Liver (tissue), 9 donors: Measurements from ENCODE around the gene CR1. TPM values are rescaled to one million over a fixed set of nuclear protein-coding genes. Genes with fewer than 3 reads are reported as not detected.

Experiments
- DNase-seq: peaks from one replicate; pipeline ENCODE4 v3.0.0-alpha.2; 2017; ENCODE audit warnings: low spot score
- H3K27ac ChIP-seq, 2 donors: one replicate each; pipeline ENCODE4 v1.7.0; 2013; ENCODE audit warnings: inconsistent platforms in 2 of 2, low read length in 2 of 2, control low read depth in 1 of 2, low read depth in 1 of 2, mild to moderate bottlenecking in 1 of 2
- H3K27me3 ChIP-seq, 4 donors: one replicate each; pipeline versions ENCODE4 v1.6.1 to v1.7.0; 2013; ENCODE audit warnings: low read length in 3 of 4, inconsistent platforms in 1 of 4, mild to moderate bottlenecking in 1 of 4, moderate library complexity in 1 of 4; ENCODE audit not compliant: control insufficient read depth in 4 of 4, insufficient read depth in 4 of 4
- H3K36me3 ChIP-seq, 4 donors: one replicate each; pipeline versions ENCODE4 v1.6.1 to v1.7.0; 2013; ENCODE audit warnings: low read length in 3 of 4, mild to moderate bottlenecking in 3 of 4, low read depth in 1 of 4, moderate library complexity in 1 of 4; ENCODE audit not compliant: control insufficient read depth in 4 of 4, insufficient read depth in 3 of 4
- H3K4me1 ChIP-seq, 4 donors: one replicate each; pipeline versions ENCODE4 v1.6.1 to v1.7.0; 2013; ENCODE audit warnings: low read length in 3 of 4, mild to moderate bottlenecking in 3 of 4, moderate library complexity in 1 of 4; ENCODE audit not compliant: control insufficient read depth in 4 of 4, insufficient read depth in 4 of 4
- H3K4me3 ChIP-seq, 3 donors: one replicate each; pipeline versions ENCODE4 v1.6.1 to v1.7.0; 2013; ENCODE audit warnings: low read length in 3 of 3, control low read depth in 1 of 3, low read depth in 1 of 3, mild to moderate bottlenecking in 1 of 3
- H3K9ac ChIP-seq, 2 donors: one replicate each; pipeline ENCODE4 v1.7.0; 2013; ENCODE audit warnings: low read length in 2 of 2, mild to moderate bottlenecking in 2 of 2, moderate library complexity in 2 of 2, control low read depth in 1 of 2, low read depth in 1 of 2
- H3K9me3 ChIP-seq, 4 donors: one replicate each; pipeline versions ENCODE4 v1.6.1 to v1.7.0; 2013; ENCODE audit warnings: low read length in 3 of 4; ENCODE audit not compliant: control insufficient read depth in 4 of 4
- ATF3 ChIP-seq: IDR thresholded peaks from 2 replicates; pipeline ENCODE4 v1.6.1; 2016; ENCODE audit warnings: antibody characterized with exemption
- EGR1 ChIP-seq, 2 donors: IDR thresholded peaks; 2 replicates each; pipeline ENCODE4 v1.6.1; 2016 to 2018; ENCODE audit warnings: antibody characterized with exemption in 2 of 2, low read depth in 2 of 2
- FOXA1 ChIP-seq: IDR thresholded peaks from 2 replicates; pipeline ENCODE4 v1.6.1; 2016; ENCODE audit warnings: antibody characterized with exemption
- FOXA2 ChIP-seq: IDR thresholded peaks from 2 replicates; pipeline ENCODE4 v1.6.1; 2016; ENCODE audit warnings: antibody characterized with exemption
- GABPA ChIP-seq, 2 donors: IDR thresholded peaks in 1 of 2; conservative IDR thresholded peaks in 1 of 2; 2 replicates each; pipeline ENCODE4 v1.6.1; 2016; ENCODE audit warnings: antibody characterized with exemption in 2 of 2, mild to moderate bottlenecking in 1 of 2, moderate library complexity in 1 of 2
- HNF4A ChIP-seq, 2 donors: conservative IDR thresholded peaks; 2 replicates each; pipeline ENCODE4 v1.6.1; 2016; ENCODE audit warnings: antibody characterized with exemption in 2 of 2, mild to moderate bottlenecking in 2 of 2
- HNF4G ChIP-seq: IDR thresholded peaks from 2 replicates; pipeline ENCODE4 v1.6.1; 2016; ENCODE audit warnings: antibody characterized with exemption
- JUND ChIP-seq, 2 donors: IDR thresholded peaks; 2 replicates each; pipeline ENCODE4 v1.6.1; 2016; ENCODE audit warnings: antibody characterized with exemption in 2 of 2
- MAX ChIP-seq: IDR thresholded peaks from 2 replicates; pipeline ENCODE4 v1.6.1; 2016; ENCODE audit warnings: antibody characterized with exemption
- NR2F2 ChIP-seq: IDR thresholded peaks from 2 replicates; pipeline ENCODE4 v1.6.1; 2016; ENCODE audit warnings: antibody characterized with exemption
- RAD21 ChIP-seq, 2 donors: IDR thresholded peaks; 2 replicates each; pipeline ENCODE4 v1.6.1; 2016; ENCODE audit warnings: antibody characterized with exemption in 2 of 2, mild to moderate bottlenecking in 2 of 2
- REST ChIP-seq: IDR thresholded peaks from 2 replicates; pipeline ENCODE4 v1.6.1; 2016; ENCODE audit warnings: antibody characterized with exemption, mild to moderate bottlenecking
- RXRA ChIP-seq, 2 donors: IDR thresholded peaks; 2 replicates each; pipeline ENCODE4 v1.6.1; 2017 to 2018; ENCODE audit warnings: antibody characterized with exemption in 2 of 2, mild to moderate bottlenecking in 1 of 2
- SP1 ChIP-seq: IDR thresholded peaks from 2 replicates; pipeline ENCODE4 v1.6.1; 2018; ENCODE audit warnings: antibody characterized with exemption, mild to moderate bottlenecking
- TAF1 ChIP-seq: conservative IDR thresholded peaks from 2 replicates; pipeline ENCODE4 v1.6.1; 2016; ENCODE audit warnings: antibody characterized with exemption, mild to moderate bottlenecking
- YY1 ChIP-seq: IDR thresholded peaks from 2 replicates; pipeline ENCODE4 v1.6.1; 2016; ENCODE audit warnings: antibody characterized with exemption, mild to moderate bottlenecking
- WGBS: extraction: QIAGEN DNeasy Blood & Tissue Kit; methylation state at CpG from one replicate; pipeline ENCODE4 v1.1.7; 2013; 5-methylcytosine and 5-hydroxymethylcytosine counted together
- polyA plus RNA-seq, 2 donors: library from polyadenylated mRNA; stranded (reverse) in 1 of 2; unstranded in 1 of 2; fragments of 200-250 nt in 1 of 2; fragments of >200 nt in 1 of 2; fragmentation: Nextera tagmentation in 1 of 2; extraction: Ambion mirVana in 1 of 2; gene quantifications; one replicate each; pipeline versions ENCODE4 v1.2.1 to v1.2.3, GENCODE V29; 2013 to 2015
- total RNA-seq, 2 donors: library from RNA; depleted of rRNA; stranded (reverse); fragments of >200 nt; gene quantifications; one replicate each; pipeline ENCODE4 v1.2.3, GENCODE V29; 2014
- TF ChIP-seq, protein P1 (sequence below): fragments of 150-350 bp; IDR thresholded peaks from 2 replicates; pipeline ENCODE4 v1.5.1; 2017; ENCODE audit warnings: improper control_type of control experiment, low read depth, low read length; ENCODE audit not compliant: missing input control
- TF ChIP-seq, protein P2 (sequence below): IDR thresholded peaks from 2 replicates; pipeline ENCODE4 v1.6.1; 2016; ENCODE audit warnings: antibody characterized with exemption
- donor health status: healthy.
- donor health status: healthy.
- donor health status: healthy.
- donor health status: healthy.
- donor health status: healthy.

CR1 gene
- total and polyA plus RNA-seq, 4 donors = 0.78 to 16.7 (median 7.4) TPM

DNA sequence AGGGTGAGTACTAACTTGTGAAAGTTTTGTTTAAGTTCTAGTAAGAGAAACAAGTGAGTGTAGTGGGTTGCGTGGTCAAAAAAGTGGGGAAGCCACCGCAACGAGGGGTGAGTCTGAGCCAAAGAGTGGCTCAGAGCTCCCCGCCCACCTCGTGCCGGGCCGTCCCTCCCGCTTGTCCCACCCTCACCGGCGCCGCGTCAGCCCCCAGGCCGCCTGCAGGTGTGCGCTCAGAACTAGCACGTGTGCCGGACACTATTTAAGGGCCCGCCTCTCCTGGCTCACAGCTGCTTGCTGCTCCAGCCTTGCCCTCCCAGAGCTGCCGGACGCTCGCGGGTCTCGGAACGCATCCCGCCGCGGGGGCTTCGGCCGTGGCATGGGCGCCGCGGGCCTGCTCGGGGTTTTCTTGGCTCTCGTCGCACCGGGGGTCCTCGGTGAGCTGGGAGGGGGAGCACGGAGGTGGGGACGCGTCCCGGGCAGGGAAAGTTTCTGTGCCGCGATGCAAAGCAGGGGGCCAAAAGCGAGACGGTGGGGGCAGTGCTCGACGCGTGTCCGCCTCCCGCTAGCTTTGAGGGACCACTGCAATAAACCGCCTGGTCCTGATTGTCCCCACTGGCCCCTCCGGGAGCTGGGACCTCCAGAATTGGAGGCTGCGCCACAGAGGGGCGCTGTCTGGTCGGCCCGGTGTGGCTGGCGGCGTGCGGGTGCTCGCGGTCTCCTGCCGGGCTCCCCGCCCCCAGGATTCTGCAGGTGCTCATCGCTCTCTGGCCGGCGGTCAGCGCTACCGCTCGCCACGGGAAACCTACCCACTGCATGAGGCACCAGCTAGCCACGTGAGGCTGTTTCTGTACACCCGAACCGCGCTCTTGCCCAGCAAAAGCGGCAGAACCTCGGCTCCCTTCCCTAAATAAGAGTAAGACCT is 41.7 kb upstream of the CR1 start, which contains the start of gene CR2 (continued):
- TF ChIP-seq REST = no peak

DNA sequence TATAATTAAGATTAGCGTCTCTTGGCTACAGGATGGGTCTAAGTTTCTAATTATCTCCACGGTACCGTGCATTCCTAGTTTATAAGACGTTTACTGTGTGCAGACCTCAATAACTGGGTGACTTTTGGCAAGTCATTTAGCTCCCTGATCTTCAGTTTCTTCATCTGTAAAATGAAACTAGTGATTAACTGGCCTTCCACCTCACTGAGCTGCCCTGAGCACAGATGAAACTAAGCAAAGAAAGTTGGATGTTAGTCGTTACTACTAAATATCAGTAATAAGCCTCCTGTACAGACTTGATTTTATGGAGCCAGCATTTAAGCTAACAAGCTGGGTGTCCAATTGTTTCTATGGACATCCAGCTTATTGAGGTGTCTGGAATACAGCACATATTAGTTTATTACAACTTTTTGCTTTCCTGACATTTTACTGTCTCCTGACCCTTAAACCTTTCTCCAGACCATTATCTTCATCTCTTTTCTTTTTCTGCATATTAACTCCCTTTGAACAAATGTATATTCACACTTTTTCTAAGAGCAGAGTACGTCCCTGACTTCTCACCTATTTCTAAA is 40.7 kb upstream of the CR1 start:
- H3K4me3 ChIP-seq = no peak overlapping the region
- peaks cover 5 to 9% (median 9%) of the 10 kb centered on the region in 4 donors for H3K4me1 ChIP-seq
- DNase-seq = no peak
- H3K27ac ChIP-seq = no peak overlapping the region
- no peak overlapping the region for H3K9ac ChIP-seq
- TF ChIP-seq RXRA (IDR thresholded peaks at IDR 0.05) = no peak
- TF ChIP-seq ATF3 = no peak
- no peak for TF ChIP-seq GABPA (IDR thresholded peaks at IDR 0.05 in 1 of 2, conservative IDR thresholded peaks at IDR 0.05 in 1 of 2)
- TF ChIP-seq HNF4G = no peak
- TF ChIP-seq REST = no peak
- TF ChIP-seq, protein P1, sequence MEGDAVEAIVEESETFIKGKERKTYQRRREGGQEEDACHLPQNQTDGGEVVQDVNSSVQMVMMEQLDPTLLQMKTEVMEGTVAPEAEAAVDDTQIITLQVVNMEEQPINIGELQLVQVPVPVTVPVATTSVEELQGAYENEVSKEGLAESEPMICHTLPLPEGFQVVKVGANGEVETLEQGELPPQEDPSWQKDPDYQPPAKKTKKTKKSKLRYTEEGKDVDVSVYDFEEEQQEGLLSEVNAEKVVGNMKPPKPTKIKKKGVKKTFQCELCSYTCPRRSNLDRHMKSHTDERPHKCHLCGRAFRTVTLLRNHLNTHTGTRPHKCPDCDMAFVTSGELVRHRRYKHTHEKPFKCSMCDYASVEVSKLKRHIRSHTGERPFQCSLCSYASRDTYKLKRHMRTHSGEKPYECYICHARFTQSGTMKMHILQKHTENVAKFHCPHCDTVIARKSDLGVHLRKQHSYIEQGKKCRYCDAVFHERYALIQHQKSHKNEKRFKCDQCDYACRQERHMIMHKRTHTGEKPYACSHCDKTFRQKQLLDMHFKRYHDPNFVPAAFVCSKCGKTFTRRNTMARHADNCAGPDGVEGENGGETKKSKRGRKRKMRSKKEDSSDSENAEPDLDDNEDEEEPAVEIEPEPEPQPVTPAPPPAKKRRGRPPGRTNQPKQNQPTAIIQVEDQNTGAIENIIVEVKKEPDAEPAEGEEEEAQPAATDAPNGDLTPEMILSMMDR = no peak
- no peak for TF ChIP-seq RAD21 (IDR thresholded peaks at IDR 0.05)
- TF ChIP-seq FOXA1 = no peak
- no peak for TF ChIP-seq JUND (IDR thresholded peaks at IDR 0.05)
- TF ChIP-seq FOXA2 = no peak
- TF ChIP-seq YY1 = no peak
- no peak for TF ChIP-seq TAF1
- TF ChIP-seq HNF4A (conservative IDR thresholded peaks at IDR 0.05) = no peak
- TF ChIP-seq EGR1 (IDR thresholded peaks at IDR 0.05; ENCODE audit: low read depth in 2 of 2) = no peak
- no peak for TF ChIP-seq SP1
- no peak for TF ChIP-seq NR2F2
- no peak for TF ChIP-seq MAX
- TF ChIP-seq, protein P2, sequence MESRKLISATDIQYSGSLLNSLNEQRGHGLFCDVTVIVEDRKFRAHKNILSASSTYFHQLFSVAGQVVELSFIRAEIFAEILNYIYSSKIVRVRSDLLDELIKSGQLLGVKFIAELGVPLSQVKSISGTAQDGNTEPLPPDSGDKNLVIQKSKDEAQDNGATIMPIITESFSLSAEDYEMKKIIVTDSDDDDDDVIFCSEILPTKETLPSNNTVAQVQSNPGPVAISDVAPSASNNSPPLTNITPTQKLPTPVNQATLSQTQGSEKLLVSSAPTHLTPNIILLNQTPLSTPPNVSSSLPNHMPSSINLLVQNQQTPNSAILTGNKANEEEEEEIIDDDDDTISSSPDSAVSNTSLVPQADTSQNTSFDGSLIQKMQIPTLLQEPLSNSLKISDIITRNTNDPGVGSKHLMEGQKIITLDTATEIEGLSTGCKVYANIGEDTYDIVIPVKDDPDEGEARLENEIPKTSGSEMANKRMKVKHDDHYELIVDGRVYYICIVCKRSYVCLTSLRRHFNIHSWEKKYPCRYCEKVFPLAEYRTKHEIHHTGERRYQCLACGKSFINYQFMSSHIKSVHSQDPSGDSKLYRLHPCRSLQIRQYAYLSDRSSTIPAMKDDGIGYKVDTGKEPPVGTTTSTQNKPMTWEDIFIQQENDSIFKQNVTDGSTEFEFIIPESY = no peak
- 56% methylated on average over 6 of the region's 6 CpGs for WGBS
- no peaks in the 10 kb centered on the region for H3K9me3 ChIP-seq
- H3K36me3 ChIP-seq = no peaks in the 10 kb centered on the region
- peaks cover 0 to 9% (median under 1%) of the 10 kb centered on the region in 4 donors for H3K27me3 ChIP-seq
